OCI-M2 (cell line): ENCODE data around the gene BPIFA2.
"Not testable (repeated sequence)": the region's sequence is repeated elsewhere in the genome, so short reads cannot be mapped to it uniquely, and the experiment has no call there.

Experiments used
- DNase-seq: peaks from one replicate; lab custom pipeline; 2025; ENCODE audit not compliant: unreplicated experiment; lab: John Stamatoyannopoulos, UW

BPIFA2 gene

GRCh38 chr20:33160681-33161080, 7.3 kb upstream of the BPIFA2 start:
- no peak for DNase-seq

GRCh38 chr20:33162313-33162712, 5.6 kb upstream of the BPIFA2 start:
- no peak for DNase-seq

- no peak for DNase-seq
Observed at GRCh38 chr20:33162753-33163152, 5.2 kb upstream of the BPIFA2 start.

GRCh38 chr20:33163856-33164762, 3.9 kb upstream of the BPIFA2 start:
- DNase-seq: no peak

- no peak for DNase-seq
Observed at GRCh38 chr20:33164763-33165095, 3.2 kb upstream of the BPIFA2 start.

- no peak for DNase-seq
Observed at GRCh38 chr20:33165416-33166055, 2.4 kb upstream of the BPIFA2 start.

GRCh38 chr20:33166533-33167113, 1.3 kb upstream of the BPIFA2 start:
- no peak for DNase-seq

- no peak for DNase-seq
Observed at GRCh38 chr20:33169176-33169794, 1.3 kb downstream of the BPIFA2 start.

GRCh38 chr20:33172781-33173180, 4.8 kb downstream of the BPIFA2 start:
- no peak for DNase-seq

GRCh38 chr20:33175123-33175522, 7.2 kb downstream of the BPIFA2 start:
- no peak for DNase-seq

- DNase-seq: no peak
Observed at GRCh38 chr20:33176101-33176500, 8.1 kb downstream of the BPIFA2 start.

GRCh38 chr20:33177866-33178265, 9.9 kb downstream of the BPIFA2 start:
- no peak for DNase-seq

GRCh38 chr20:33178726-33179125, 10.8 kb downstream of the BPIFA2 start:
- DNase-seq: no peak

GRCh38 chr20:33180169-33180568, 12.2 kb downstream of the BPIFA2 start:
- DNase-seq: no peak

- no peak for DNase-seq
Observed at GRCh38 chr20:33181482-33182093, 13.6 kb downstream of the BPIFA2 start.

GRCh38 chr20:33183312-33183711, 15.4 kb downstream of the BPIFA2 start:
- DNase-seq: no peak

- not testable (repeated sequence) for DNase-seq
Observed at GRCh38 chr20:33185031-33185590, 17.2 kb downstream of the BPIFA2 start.

GRCh38 chr20:33187491-33187890, 19.5 kb downstream of the BPIFA2 start:
- no peak for DNase-seq

GRCh38 chr20:33188421-33188820, 20.5 kb downstream of the BPIFA2 start:
- DNase-seq: no peak

GRCh38 chr20:33191484-33191883, 23.5 kb downstream of the BPIFA2 start:
- DNase-seq: no peak

GRCh38 chr20:33191955-33192354, 24.0 kb downstream of the BPIFA2 start:
- no peak for DNase-seq
